ENCODE measurements around the gene WNK1.

Gene WNK1

DNA sequence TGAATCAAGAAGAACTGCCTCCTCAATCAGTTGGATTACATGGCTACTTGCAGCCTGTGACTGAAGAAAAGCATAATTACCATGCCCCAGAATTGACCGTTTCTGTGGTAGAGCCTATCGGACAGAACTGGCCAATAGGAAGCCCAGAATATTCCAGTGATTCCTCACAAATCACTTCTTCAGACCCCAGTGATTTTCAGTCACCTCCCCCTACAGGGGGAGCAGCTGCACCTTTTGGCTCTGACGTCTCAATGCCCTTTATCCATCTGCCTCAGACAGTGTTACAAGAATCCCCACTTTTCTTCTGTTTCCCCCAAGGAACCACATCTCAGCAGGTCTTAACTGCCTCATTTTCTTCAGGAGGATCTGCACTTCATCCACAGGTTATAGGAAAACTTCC is 116.3 kb downstream of the WNK1 start:
- CTCF ChIA-PET, result interaction anchor here (0.8 to 1.2 kb wide), 2 partner anchors 91 to 299 kb away, joined by 3 read pairs; no protein-coding TSS in a partner anchor
- DNase-seq (ENCODE audit: extremely low spot score), result no peak
- TF ChIP-seq, protein P1, sequence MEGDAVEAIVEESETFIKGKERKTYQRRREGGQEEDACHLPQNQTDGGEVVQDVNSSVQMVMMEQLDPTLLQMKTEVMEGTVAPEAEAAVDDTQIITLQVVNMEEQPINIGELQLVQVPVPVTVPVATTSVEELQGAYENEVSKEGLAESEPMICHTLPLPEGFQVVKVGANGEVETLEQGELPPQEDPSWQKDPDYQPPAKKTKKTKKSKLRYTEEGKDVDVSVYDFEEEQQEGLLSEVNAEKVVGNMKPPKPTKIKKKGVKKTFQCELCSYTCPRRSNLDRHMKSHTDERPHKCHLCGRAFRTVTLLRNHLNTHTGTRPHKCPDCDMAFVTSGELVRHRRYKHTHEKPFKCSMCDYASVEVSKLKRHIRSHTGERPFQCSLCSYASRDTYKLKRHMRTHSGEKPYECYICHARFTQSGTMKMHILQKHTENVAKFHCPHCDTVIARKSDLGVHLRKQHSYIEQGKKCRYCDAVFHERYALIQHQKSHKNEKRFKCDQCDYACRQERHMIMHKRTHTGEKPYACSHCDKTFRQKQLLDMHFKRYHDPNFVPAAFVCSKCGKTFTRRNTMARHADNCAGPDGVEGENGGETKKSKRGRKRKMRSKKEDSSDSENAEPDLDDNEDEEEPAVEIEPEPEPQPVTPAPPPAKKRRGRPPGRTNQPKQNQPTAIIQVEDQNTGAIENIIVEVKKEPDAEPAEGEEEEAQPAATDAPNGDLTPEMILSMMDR (IDR thresholded peaks at IDR 0.05; ENCODE audit: control extremely low read depth, extremely low read depth, low read depth, missing control alignments), result no peak
- POLR2A ChIA-PET, result no interaction called here

DNA sequence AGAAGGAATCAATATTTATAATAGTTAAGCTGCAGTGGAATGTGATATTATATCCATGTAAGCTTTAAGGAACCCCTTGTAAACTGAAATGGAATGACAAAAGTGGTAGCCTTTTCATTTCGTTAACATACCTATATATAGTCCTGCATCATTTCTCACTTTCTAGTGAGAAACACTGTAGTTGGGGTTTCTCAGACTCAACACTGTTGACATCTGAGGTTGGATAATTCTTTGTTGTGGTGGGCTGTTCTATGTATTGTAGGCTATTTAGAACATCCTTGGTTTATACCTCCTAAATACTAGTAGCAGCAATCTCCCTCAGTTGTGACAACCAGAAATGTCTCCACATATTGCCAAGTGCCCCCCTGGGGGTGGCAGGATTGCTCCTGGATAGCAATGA is 118.0 kb downstream of the WNK1 start:
- no peak for DNase-seq (ENCODE audit: extremely low spot score)
- TF ChIP-seq, protein P1 (IDR thresholded peaks at IDR 0.05; ENCODE audit: control extremely low read depth, extremely low read depth, low read depth, missing control alignments), result no peak
- CTCF ChIA-PET, result interaction anchor here (1.1 to 1.9 kb wide), 4 partner anchors 8 to 295 kb away, joined by 3 to 5 read pairs (median 4); no protein-coding TSS in a partner anchor
- POLR2A ChIA-PET, result no interaction called here

DNA sequence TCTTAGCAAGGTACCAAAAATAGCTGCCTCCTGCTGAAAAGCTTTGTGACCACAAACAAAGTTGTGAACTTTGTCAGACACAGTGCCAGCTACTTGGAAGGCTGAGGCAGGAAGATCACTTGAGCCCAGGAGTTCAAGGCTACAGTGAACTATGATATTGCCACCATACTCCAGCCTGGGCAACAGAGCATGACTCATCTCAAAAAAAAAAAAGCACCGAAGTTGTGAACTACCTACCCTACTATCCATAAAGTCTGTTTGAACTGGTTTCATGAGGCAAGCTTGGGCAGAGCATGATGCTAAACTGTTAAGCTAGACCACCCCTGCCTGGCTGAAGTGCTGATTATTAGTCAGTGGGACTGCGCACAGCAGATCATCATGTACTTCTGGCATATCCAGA is 121.6 kb downstream of the WNK1 start:
- ChIA-PET POLR2A (no interaction called here), CTCF (interaction anchor here (0.9 to 2.1 kb wide), 9 partner anchors 11 to 304 kb away, joined by 3 to 8 read pairs (median 4); no protein-coding TSS in a partner anchor)
- DNase-seq (ENCODE audit: extremely low spot score), result no peak
- TF ChIP-seq, protein P1 (IDR thresholded peaks at IDR 0.05; ENCODE audit: control extremely low read depth, extremely low read depth, low read depth, missing control alignments), result no peak

DNA sequence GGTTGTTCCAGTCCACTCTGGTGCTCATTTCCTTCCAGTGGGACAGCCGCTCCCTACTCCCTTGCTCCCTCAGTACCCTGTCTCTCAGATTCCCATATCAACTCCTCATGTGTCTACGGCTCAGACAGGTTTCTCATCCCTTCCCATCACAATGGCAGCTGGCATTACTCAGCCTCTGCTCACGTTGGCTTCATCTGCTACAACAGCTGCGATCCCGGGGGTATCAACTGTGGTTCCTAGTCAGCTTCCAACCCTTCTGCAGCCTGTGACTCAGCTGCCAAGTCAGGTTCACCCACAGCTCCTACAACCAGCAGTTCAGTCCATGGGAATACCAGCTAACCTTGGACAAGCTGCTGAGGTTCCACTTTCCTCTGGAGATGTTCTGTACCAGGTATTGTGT is 127.3 kb downstream of the WNK1 start:
- TF ChIP-seq, protein P1 (IDR thresholded peaks at IDR 0.05; ENCODE audit: control extremely low read depth, extremely low read depth, low read depth, missing control alignments), result no peak
- ChIA-PET POLR2A (no interaction called here), CTCF (interaction anchor here (1.0 kb wide), 1 partner anchor 14 kb away, joined by 4 read pairs; no protein-coding TSS in a partner anchor)
- DNase-seq (ENCODE audit: extremely low spot score), result no peak

DNA sequence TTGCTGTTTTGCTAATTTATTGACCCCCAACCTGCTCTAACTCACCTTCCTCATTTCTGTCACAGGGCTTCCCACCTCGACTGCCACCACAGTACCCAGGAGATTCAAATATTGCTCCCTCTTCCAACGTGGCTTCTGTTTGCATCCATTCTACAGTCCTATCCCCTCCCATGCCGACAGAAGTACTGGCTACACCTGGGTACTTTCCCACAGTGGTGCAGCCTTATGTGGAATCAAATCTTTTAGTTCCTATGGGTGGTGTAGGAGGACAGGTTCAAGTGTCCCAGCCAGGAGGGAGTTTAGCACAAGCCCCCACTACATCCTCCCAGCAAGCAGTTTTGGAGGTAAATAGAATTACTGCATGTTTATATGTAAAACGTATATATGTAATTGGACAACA is 128.3 kb downstream of the WNK1 start:
- POLR2A ChIA-PET, result no interaction called here
- CTCF ChIA-PET, result interaction anchor here (1.0 kb wide), 1 partner anchor 18 kb away, joined by 3 read pairs; no protein-coding TSS in a partner anchor
- DNase-seq (ENCODE audit: extremely low spot score), result no peak
- TF ChIP-seq, protein P1 (IDR thresholded peaks at IDR 0.05; ENCODE audit: control extremely low read depth, extremely low read depth, low read depth, missing control alignments), result no peak

DNA sequence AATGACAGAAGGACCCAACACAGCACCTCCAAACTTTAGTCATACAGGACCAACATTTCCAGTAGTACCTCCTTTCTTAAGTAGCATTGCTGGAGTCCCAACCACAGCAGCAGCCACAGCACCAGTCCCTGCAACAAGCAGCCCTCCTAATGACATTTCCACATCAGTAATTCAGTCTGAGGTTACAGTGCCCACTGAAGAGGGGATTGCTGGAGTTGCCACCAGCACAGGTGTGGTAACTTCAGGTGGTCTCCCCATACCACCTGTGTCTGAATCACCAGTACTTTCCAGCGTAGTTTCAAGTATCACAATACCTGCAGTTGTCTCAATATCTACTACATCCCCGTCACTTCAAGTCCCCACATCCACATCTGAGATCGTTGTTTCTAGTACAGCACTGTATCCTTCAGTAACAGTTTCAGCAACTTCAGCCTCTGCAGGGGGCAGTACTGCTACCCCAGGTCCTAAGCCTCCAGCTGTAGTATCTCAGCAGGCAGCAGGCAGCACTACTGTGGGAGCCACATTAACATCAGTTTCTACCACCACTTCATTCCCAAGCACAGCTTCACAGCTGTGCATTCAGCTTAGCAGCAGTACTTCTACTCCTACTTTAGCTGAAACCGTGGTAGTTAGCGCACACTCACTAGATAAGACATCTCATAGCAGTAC is 132.5 kb downstream of the WNK1 start:
- TF ChIP-seq, protein P1 (IDR thresholded peaks at IDR 0.05; ENCODE audit: control extremely low read depth, extremely low read depth, low read depth, missing control alignments), result no peak
- DNase-seq (ENCODE audit: extremely low spot score), result no peak
- ChIA-PET POLR2A (interaction anchor here (0.7 kb wide), 1 partner anchor 220 kb away, joined by 6 read pairs; no protein-coding TSS in a partner anchor), CTCF (interaction anchor here (0.6 to 1.3 kb wide), 2 partner anchors 15 to 309 kb away, joined by 3 to 5 read pairs; no protein-coding TSS in a partner anchor)
